Liver (tissue), 9 donors: Measurements from ENCODE around the gene RIMBP2. TPM values are rescaled to one million over a fixed set of nuclear protein-coding genes. Genes with fewer than 3 reads are reported as not detected.

Experiments
- DNase-seq: peaks from one replicate; pipeline ENCODE4 v3.0.0-alpha.2; 2017; ENCODE audit warnings: low spot score
- H3K27ac ChIP-seq, 2 donors: one replicate each; pipeline ENCODE4 v1.7.0; 2013; ENCODE audit warnings: inconsistent platforms in 2 of 2, low read length in 2 of 2, control low read depth in 1 of 2, low read depth in 1 of 2, mild to moderate bottlenecking in 1 of 2
- H3K27me3 ChIP-seq, 4 donors: one replicate each; pipeline versions ENCODE4 v1.6.1 to v1.7.0; 2013; ENCODE audit warnings: low read length in 3 of 4, inconsistent platforms in 1 of 4, mild to moderate bottlenecking in 1 of 4, moderate library complexity in 1 of 4; ENCODE audit not compliant: control insufficient read depth in 4 of 4, insufficient read depth in 4 of 4
- H3K36me3 ChIP-seq, 4 donors: one replicate each; pipeline versions ENCODE4 v1.6.1 to v1.7.0; 2013; ENCODE audit warnings: low read length in 3 of 4, mild to moderate bottlenecking in 3 of 4, low read depth in 1 of 4, moderate library complexity in 1 of 4; ENCODE audit not compliant: control insufficient read depth in 4 of 4, insufficient read depth in 3 of 4
- H3K4me1 ChIP-seq, 4 donors: one replicate each; pipeline versions ENCODE4 v1.6.1 to v1.7.0; 2013; ENCODE audit warnings: low read length in 3 of 4, mild to moderate bottlenecking in 3 of 4, moderate library complexity in 1 of 4; ENCODE audit not compliant: control insufficient read depth in 4 of 4, insufficient read depth in 4 of 4
- H3K4me3 ChIP-seq, 3 donors: one replicate each; pipeline versions ENCODE4 v1.6.1 to v1.7.0; 2013; ENCODE audit warnings: low read length in 3 of 3, control low read depth in 1 of 3, low read depth in 1 of 3, mild to moderate bottlenecking in 1 of 3
- H3K9ac ChIP-seq, 2 donors: one replicate each; pipeline ENCODE4 v1.7.0; 2013; ENCODE audit warnings: low read length in 2 of 2, mild to moderate bottlenecking in 2 of 2, moderate library complexity in 2 of 2, control low read depth in 1 of 2, low read depth in 1 of 2
- H3K9me3 ChIP-seq, 4 donors: one replicate each; pipeline versions ENCODE4 v1.6.1 to v1.7.0; 2013; ENCODE audit warnings: low read length in 3 of 4; ENCODE audit not compliant: control insufficient read depth in 4 of 4
- CTCF ChIP-seq: fragments of 150-350 bp; IDR thresholded peaks from 2 replicates; pipeline ENCODE4 v1.5.1; 2017; ENCODE audit warnings: improper control_type of control experiment, low read depth, low read length; ENCODE audit not compliant: missing input control
- EGR1 ChIP-seq, 2 donors: IDR thresholded peaks; 2 replicates each; pipeline ENCODE4 v1.6.1; 2016 to 2018; ENCODE audit warnings: antibody characterized with exemption in 2 of 2, low read depth in 2 of 2
- FOXA1 ChIP-seq: IDR thresholded peaks from 2 replicates; pipeline ENCODE4 v1.6.1; 2016; ENCODE audit warnings: antibody characterized with exemption
- FOXA2 ChIP-seq: IDR thresholded peaks from 2 replicates; pipeline ENCODE4 v1.6.1; 2016; ENCODE audit warnings: antibody characterized with exemption
- GABPA ChIP-seq, 2 donors: IDR thresholded peaks in 1 of 2; conservative IDR thresholded peaks in 1 of 2; 2 replicates each; pipeline ENCODE4 v1.6.1; 2016; ENCODE audit warnings: antibody characterized with exemption in 2 of 2, mild to moderate bottlenecking in 1 of 2, moderate library complexity in 1 of 2
- HNF4A ChIP-seq, 2 donors: conservative IDR thresholded peaks; 2 replicates each; pipeline ENCODE4 v1.6.1; 2016; ENCODE audit warnings: antibody characterized with exemption in 2 of 2, mild to moderate bottlenecking in 2 of 2
- HNF4G ChIP-seq: IDR thresholded peaks from 2 replicates; pipeline ENCODE4 v1.6.1; 2016; ENCODE audit warnings: antibody characterized with exemption
- JUND ChIP-seq, 2 donors: IDR thresholded peaks; 2 replicates each; pipeline ENCODE4 v1.6.1; 2016; ENCODE audit warnings: antibody characterized with exemption in 2 of 2
- MAX ChIP-seq: IDR thresholded peaks from 2 replicates; pipeline ENCODE4 v1.6.1; 2016; ENCODE audit warnings: antibody characterized with exemption
- NR2F2 ChIP-seq: IDR thresholded peaks from 2 replicates; pipeline ENCODE4 v1.6.1; 2016; ENCODE audit warnings: antibody characterized with exemption
- RAD21 ChIP-seq, 2 donors: IDR thresholded peaks; 2 replicates each; pipeline ENCODE4 v1.6.1; 2016; ENCODE audit warnings: antibody characterized with exemption in 2 of 2, mild to moderate bottlenecking in 2 of 2
- REST ChIP-seq: IDR thresholded peaks from 2 replicates; pipeline ENCODE4 v1.6.1; 2016; ENCODE audit warnings: antibody characterized with exemption, mild to moderate bottlenecking
- RXRA ChIP-seq, 2 donors: IDR thresholded peaks; 2 replicates each; pipeline ENCODE4 v1.6.1; 2017 to 2018; ENCODE audit warnings: antibody characterized with exemption in 2 of 2, mild to moderate bottlenecking in 1 of 2
- SP1 ChIP-seq: IDR thresholded peaks from 2 replicates; pipeline ENCODE4 v1.6.1; 2018; ENCODE audit warnings: antibody characterized with exemption, mild to moderate bottlenecking
- TAF1 ChIP-seq: conservative IDR thresholded peaks from 2 replicates; pipeline ENCODE4 v1.6.1; 2016; ENCODE audit warnings: antibody characterized with exemption, mild to moderate bottlenecking
- YY1 ChIP-seq: IDR thresholded peaks from 2 replicates; pipeline ENCODE4 v1.6.1; 2016; ENCODE audit warnings: antibody characterized with exemption, mild to moderate bottlenecking
- WGBS: extraction: QIAGEN DNeasy Blood & Tissue Kit; methylation state at CpG from one replicate; pipeline ENCODE4 v1.1.7; 2013; 5-methylcytosine and 5-hydroxymethylcytosine counted together
- polyA plus RNA-seq, 2 donors: library from polyadenylated mRNA; stranded (reverse) in 1 of 2; unstranded in 1 of 2; fragments of 200-250 nt in 1 of 2; fragments of >200 nt in 1 of 2; fragmentation: Nextera tagmentation in 1 of 2; extraction: Ambion mirVana in 1 of 2; gene quantifications; one replicate each; pipeline versions ENCODE4 v1.2.1 to v1.2.3, GENCODE V29; 2013 to 2015
- total RNA-seq, 2 donors: library from RNA; depleted of rRNA; stranded (reverse); fragments of >200 nt; gene quantifications; one replicate each; pipeline ENCODE4 v1.2.3, GENCODE V29; 2014
- TF ChIP-seq, protein P1 (sequence below): IDR thresholded peaks from 2 replicates; pipeline ENCODE4 v1.6.1; 2016; ENCODE audit warnings: antibody characterized with exemption
- TF ChIP-seq, protein P2 (sequence below): IDR thresholded peaks from 2 replicates; pipeline ENCODE4 v1.6.1; 2016; ENCODE audit warnings: antibody characterized with exemption
- donor health status: healthy.
- donor health status: healthy.
- donor health status: healthy.
- donor health status: healthy.
- donor health status: healthy.

RIMBP2 gene
- total and polyA plus RNA-seq, 4 donors = 0.01 to 0.17 (median 0.09) TPM; not detected in 1

- no peaks in the 10 kb centered on the region for H3K36me3 ChIP-seq
- H3K27me3 ChIP-seq = no peaks in the 10 kb centered on the region
- WGBS = 86% methylated on average over 14 of the region's 14 CpGs
- H3K4me1 ChIP-seq = no peaks in the 10 kb centered on the region
- TF ChIP-seq JUND (IDR thresholded peaks at IDR 0.05) (no peak), SP1 (no peak), REST (no peak), MAX (no peak), CTCF (no peak), HNF4A (conservative IDR thresholded peaks at IDR 0.05) (no peak), HNF4G (no peak), YY1 (no peak), NR2F2 (no peak), EGR1 (IDR thresholded peaks at IDR 0.05; ENCODE audit: low read depth in 2 of 2) (no peak), GABPA (IDR thresholded peaks at IDR 0.05 in 1 of 2, conservative IDR thresholded peaks at IDR 0.05 in 1 of 2) (no peak), FOXA1 (no peak), TAF1 (no peak), RAD21 (IDR thresholded peaks at IDR 0.05) (no peak), FOXA2 (no peak), RXRA (IDR thresholded peaks at IDR 0.05) (no peak)
- TF ChIP-seq, protein P1, sequence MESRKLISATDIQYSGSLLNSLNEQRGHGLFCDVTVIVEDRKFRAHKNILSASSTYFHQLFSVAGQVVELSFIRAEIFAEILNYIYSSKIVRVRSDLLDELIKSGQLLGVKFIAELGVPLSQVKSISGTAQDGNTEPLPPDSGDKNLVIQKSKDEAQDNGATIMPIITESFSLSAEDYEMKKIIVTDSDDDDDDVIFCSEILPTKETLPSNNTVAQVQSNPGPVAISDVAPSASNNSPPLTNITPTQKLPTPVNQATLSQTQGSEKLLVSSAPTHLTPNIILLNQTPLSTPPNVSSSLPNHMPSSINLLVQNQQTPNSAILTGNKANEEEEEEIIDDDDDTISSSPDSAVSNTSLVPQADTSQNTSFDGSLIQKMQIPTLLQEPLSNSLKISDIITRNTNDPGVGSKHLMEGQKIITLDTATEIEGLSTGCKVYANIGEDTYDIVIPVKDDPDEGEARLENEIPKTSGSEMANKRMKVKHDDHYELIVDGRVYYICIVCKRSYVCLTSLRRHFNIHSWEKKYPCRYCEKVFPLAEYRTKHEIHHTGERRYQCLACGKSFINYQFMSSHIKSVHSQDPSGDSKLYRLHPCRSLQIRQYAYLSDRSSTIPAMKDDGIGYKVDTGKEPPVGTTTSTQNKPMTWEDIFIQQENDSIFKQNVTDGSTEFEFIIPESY = no peak
- TF ChIP-seq, protein P2, sequence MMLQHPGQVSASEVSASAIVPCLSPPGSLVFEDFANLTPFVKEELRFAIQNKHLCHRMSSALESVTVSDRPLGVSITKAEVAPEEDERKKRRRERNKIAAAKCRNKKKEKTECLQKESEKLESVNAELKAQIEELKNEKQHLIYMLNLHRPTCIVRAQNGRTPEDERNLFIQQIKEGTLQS = no peak
- no peak overlapping the region for H3K4me3 ChIP-seq
- DNase-seq = no peak
- no peak overlapping the region for H3K9ac ChIP-seq
- no peak overlapping the region for H3K27ac ChIP-seq
- H3K9me3 ChIP-seq = no peaks in the 10 kb centered on the region
These were observed 74.4 kb downstream of the RIMBP2 start for GRCh38 chr12:130641533-130642184.
